ENCODE measurements around the gene TECTA. TPM values are rescaled to one million over a fixed set of nuclear protein-coding genes. Genes with fewer than 3 reads are reported as not detected.
"Not testable (repeated sequence)": the region's sequence is repeated elsewhere in the genome, so short reads cannot be mapped to it uniquely, and the experiment has no call there.

Gene TECTA
- total RNA-seq, 1 donor = 0.81 TPM

DNA sequence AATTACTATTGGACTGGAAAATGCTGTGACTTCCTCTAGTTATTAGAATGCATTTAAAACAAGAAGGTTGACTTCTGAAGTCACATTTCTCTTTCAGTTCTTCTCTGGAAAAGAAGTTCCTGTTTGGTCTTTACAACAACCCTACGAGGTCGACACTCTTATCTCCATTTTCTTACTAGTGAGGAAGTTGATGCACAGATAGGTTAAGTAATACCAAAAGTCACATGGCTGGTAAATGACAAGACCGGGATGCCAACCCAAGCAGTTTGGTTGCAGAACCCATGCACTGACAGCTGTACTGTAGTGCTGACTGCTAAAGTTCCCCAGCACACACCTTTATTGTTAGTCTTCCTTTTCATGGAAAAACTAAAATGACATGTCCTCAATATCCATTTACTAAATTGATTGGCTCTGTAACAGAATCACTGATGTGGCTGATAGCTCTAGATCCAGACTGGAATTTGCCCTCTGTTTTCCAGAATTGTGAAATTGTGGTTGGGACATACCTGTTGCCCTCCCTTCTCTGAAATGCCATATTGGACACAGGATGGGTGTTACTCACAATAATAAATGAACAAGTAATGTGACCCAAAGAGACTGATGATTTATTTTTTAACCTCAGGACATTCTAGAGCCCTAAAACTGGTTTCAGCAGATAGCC is 9.4 kb upstream of the TECTA start:
- DNase-seq (ENCODE audit: low read depth in 2 of 3, low spot score in 2 of 3) = peak in 2 of 3 donors; percentile 7 to 37

DNA sequence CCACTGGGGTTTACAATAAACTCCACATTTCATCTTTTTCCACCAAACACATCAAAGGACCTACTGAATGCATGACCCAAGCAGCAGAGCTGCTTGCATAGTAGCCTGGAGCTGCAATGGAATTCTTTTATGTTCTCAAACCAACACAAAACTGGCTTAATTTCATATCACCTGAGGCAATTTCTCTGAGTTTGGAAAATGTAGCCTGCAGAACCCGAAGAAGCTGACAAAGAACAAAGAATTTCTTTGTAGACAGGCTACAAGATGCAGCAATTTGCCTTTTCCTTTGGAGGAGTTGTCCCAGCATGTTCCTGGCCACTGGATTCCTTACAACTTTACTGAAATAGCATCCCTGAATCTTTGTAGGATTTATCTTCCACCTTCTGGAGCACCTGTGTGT is 5.5 kb upstream of the TECTA start:
- DNase-seq (ENCODE audit: low read depth in 2 of 3, low spot score in 2 of 3) = no peak

DNA sequence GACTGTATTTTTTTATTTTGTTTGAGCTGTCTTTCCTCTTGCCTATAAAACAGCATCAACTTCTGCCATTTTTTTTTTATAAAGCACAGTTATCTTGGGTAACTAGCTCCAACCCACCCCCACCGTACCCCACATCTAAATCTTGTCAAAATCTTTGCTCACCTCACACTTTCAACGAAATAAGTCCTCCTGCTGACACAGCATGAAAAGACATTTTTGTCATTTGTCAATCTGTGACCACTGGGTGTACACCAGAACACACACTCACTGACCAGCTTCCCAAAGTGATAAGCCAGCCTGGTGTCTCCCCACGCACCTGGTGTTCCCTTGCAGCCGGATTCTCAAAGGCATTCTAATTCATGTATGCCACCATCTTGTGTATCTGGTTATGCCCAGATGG is 1.7 kb upstream of the TECTA start:
- DNase-seq (ENCODE audit: low read depth in 2 of 3, low spot score in 2 of 3) = no peak

DNA sequence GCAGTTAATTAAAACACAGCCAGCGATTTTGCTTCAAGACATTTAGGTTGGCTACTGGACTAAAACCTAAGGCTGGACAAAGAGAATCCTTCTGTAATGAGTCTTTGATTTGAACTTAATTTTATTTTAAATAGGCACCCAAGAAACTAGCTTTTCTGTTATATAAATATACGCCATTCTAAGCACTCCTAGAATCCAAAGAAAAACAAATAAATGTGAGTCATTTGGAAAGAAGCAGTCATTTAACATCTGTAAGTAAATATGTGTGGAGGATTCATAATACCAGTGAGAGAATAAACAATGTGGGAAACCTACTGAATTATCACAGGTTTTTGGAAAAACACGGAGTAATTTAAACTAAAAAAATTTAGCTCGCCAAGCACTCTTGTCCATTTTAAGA is 1.2 kb upstream of the TECTA start:
- DNase-seq (ENCODE audit: low read depth in 2 of 3, low spot score in 2 of 3) = no peak

DNA sequence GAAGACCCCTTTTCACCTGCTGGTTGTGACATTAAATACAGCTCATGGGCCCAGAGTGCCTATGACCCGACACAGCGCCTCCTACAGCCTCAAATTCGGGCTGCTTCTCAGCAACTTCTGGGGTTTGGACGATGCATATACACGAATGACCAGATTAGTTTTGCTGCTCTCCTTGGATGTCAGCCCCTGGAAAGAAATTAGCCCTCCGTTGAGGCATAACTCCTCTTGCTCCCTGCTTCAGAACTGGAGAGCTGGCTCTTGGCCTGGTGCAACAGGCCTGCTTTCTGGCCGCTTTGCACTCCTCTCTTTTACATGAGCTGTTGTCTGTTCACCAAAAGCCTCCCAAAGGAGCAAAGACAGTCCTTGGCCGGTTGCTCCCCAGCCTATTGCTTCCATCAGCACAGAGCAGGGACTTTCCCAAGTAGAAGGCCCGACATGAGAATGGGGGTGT is 3.3 kb downstream of the TECTA start:
- no peak for DNase-seq (ENCODE audit: low read depth in 2 of 3, low spot score in 2 of 3)

DNA sequence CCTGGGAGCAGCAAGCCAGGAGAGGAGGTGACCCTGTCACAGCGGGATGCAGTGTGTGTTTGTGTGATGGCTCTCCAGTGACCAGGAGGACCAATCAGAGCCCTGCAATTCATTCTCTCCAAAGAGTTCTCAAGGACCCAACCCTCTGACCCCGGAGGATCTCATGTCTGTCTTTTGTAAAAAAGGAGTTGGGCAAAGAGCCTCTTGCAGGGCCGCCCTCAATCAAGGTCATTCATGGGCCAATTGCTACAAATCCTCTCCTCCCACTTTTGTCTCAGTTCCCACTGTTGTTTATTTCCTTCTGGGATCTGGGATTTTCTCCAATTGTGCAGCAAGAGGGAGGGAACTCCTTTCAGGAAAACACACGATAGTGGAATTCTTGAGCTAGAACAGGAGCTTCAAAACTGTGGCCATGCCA is 4.0 kb downstream of the TECTA start:
- no peak for DNase-seq (ENCODE audit: low read depth in 2 of 3, low spot score in 2 of 3)

DNA sequence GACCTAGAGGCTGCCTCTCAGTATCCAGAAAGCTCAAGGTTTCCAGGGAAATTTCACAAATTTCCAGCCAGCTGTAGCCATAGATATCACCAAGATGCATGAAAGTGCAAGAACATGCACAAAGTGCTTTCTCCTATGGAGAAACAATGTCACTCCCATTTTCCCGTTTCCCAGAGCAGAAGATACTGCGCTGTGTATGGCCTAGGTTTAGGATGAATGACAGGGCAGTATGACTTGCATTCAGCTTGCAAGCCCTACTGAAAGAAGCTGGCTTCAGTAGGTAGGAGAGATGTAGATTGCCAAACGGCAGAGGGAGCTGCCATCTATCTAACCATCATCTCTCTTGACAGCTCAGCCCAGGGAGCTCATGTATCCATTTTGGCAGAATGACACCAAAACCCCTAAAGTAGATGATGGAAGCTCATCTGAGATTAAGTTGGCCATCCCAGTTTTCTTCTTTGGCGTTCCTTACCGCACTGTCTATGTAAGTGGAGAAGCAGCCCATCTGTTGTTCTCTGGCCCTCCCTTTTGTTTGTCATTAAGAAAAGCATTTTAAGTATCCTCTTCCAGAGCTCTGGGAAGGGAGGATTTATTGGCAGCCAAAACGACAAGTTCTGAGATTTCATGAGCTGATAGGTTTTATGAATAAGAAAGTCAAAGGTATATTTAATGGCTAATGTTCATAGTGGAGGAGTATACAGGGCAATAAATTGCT is 4.6 kb downstream of the TECTA start:
- no peak for DNase-seq (ENCODE audit: low read depth in 2 of 3, low spot score in 2 of 3)

DNA sequence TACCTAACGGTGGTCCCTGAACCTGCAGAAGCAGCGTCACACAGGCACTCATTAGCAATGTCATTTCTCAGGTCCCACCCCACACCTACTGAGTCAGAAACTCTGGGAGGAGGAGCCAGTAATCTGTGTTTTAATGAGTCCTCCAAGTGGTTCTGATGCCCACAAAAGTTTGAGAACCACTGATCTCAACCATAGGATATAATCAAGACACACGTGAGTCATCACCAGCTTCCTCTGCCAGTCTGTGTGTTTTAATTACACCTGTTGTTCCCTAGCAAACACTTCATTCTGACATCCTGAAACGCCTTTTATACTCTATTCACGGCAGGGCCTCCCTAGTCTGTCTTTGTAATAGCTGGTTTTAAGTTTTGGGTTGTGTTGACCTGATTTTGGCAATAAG is 5.8 kb downstream of the TECTA start:
- peak in 1 of 3 donors; percentile 6 for DNase-seq (ENCODE audit: low read depth in 2 of 3, low spot score in 2 of 3)

DNA sequence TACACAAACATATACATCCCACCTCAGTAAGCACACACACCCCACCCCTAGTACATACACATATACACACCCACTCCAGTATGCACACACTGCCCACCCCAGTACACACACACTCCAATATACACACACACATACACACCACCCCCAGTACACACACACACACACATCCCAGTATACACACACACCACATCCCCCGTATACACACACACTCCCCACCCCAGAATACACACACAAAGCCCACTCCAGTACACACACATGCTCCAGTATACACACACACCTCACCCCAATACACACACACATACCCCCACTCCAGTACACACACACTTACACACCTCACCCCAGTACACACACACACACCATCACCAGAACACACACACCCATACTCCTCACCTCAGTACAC is 7.4 kb downstream of the TECTA start:
- no peak for DNase-seq (ENCODE audit: low read depth in 2 of 3, low spot score in 2 of 3)

DNA sequence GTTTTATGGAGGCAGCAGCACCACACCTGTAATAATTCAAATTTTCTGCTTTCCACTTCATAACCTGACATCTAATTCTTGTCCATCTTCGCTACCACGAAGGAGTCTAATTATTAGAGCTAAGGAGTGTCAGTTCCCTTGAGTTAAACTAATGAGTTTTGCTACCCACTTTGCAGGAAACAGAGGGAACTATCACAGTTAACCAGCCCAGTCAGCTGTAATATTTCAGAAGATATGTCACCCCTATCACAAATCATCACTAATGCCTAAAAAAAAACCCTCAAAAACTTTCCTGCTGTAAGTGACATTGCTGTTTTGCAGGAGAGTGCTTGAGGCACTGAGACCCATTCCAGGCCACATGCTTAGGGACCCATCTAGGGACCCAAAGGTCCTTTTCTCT is 8.4 kb downstream of the TECTA start:
- DNase-seq (ENCODE audit: low read depth in 2 of 3, low spot score in 2 of 3) = peak in 2 of 3 donors; percentile 9 to 55

DNA sequence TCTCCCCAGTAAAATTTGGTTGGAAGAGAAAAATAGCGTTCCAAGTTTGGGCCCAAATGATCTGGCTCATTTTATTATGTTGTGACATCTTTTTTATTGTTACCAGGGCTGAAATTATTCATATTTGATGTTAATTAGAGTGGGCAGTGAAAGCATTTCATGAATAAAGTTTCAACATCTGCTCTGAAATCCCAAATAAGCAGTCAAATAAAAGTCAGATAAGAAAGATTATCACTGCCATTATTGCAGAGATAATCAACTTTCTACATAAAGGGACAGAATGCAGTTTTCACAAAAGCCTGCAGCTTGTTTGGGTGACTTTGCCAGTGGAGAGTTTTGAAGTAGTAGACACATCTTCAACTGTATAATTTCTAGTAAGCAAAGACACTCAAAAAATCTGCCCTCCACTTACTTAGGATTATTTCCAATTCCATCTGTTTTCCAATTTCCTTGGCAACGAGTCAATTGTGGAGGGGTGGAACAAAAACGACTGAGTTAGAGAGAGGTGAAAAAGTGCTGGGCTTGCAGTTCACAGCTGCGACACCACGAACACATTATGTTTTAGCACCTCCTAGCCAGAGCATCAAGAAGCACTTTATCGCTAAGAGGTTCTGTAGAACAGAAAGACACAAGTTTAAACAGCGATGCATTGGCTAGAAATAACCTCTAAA is 9.0 kb downstream of the TECTA start:
- no peak for DNase-seq (ENCODE audit: low read depth in 2 of 3, low spot score in 2 of 3)

DNA sequence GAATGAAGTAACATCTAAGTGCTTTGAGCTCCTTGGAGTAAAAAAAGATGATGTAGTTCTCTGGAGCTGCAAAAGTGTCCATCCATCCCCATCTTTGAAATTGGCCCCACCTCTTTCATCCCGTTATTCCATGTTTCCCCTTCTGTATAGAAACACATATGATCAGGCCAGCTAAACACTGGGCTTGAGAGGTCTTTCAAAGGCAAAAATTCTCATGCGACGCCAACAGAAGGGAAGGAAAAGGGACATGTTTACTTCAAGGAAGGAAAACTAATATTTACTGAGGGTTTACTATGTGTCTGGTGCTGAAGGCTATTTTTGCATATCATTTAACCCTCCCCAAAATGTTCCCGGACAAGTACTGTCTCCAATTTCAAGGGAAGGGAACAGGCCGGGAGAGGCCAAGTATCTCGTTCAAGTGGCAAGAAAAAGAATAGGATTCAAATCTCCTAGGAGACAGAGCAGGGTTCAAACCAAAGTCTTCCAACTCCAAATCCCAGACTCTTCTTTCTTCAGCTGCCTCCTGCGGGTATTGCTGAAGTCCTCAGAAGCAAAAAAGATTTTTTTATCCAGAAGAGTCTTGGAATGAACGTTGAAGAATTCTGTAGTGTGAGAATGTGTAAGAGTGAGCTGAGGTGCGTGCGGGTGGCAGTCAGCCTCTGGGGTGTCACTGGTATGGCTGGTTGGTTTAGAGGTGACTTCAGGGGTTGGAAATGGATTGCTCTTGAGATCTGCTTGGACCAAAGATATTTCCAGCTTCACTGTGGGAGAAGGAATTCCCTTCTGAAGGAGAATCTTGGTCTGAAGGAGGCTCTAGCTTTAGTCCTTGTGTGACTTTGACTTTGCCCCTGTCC is 10.1 kb downstream of the TECTA start:
- DNase-seq (ENCODE audit: low read depth in 2 of 3, low spot score in 2 of 3) = no peak

DNA sequence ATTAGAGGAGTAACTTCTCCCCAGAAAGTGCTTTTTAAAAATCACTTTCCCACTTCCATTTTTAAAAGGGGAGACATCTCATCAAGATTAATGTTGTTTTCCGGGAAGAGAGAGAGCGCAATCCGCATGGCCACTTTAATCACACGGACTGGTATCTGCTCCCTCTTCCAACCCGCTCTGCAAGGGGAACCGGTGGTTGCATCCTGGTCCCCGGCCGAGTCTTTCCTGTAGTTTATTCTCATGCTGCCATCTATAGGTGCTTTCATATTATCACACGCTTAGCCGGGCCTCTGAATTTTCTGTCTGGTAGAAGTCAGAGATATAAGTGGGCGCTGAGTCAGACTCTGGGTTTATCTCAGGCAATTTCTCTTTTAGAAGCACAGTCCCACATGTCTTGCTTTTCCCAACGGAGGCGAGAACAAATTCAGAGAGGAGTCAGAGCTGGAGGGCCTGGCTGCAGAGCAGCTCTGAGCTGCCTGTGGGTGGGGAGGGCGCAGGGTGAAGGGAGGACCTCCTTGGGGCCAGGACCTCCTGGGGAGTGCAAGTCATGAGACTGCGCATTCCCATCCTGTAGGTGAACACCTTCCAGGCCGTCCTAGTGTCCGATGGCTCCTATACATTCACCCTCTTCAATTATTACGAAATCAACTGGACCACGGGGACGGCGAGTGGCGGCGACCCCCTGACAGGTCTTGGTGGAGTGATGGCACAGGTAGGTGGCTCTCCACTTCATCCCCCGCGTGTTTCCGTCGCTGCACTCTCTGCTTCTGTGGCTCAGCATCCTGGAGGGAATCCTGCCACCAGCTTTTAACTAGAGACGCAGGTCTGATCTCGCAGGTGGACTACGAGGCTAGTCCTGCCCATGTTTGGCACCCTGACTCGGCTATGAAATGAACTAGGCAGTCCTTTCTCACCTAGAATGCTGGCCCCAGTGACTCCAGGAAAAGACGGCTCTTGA is 11.7 kb downstream of the TECTA start:
- peak in 2 of 3 donors; percentile 58 to 70 for DNase-seq (ENCODE audit: low read depth in 2 of 3, low spot score in 2 of 3)

DNA sequence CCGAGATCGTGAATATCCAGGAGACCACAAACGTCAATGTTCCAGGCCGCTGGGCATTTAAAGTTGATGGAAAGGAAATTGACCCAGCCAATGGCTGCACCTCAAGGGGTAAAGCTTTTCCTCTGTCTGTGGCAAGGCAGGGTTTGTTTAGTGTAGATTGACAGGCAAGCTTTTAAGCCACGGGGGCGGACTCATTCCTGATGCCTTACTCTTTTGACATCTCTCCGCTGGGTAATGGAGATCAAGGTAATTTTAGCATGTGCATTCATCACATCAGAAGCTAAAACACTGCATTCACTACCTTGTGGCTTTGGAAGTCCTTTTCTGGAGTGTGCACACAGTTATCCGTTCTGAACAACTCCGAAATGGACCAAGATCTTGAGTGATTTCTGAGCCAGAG is 12.6 kb downstream of the TECTA start:
- no peak for DNase-seq (ENCODE audit: low read depth in 2 of 3, low spot score in 2 of 3)

DNA sequence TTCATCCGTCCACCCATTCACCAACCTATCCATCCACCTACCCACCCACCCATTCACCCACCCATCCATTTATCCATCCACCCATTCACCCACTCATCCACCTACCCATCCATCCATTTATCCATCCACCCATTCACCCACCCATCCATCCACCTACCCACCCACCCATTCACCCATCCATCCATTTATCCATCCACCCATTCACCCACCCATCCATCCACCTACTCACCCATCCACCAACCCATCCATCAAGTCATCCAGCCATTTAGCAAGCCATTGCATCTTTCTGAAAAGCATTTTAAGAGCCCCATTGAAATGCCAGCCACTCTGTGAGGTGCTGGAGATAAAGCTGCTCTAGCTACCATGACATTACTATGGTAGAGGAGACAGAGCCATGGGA is 14.0 kb downstream of the TECTA start:
- not testable (repeated sequence) for DNase-seq (ENCODE audit: low read depth in 2 of 3, low spot score in 2 of 3)

DNA sequence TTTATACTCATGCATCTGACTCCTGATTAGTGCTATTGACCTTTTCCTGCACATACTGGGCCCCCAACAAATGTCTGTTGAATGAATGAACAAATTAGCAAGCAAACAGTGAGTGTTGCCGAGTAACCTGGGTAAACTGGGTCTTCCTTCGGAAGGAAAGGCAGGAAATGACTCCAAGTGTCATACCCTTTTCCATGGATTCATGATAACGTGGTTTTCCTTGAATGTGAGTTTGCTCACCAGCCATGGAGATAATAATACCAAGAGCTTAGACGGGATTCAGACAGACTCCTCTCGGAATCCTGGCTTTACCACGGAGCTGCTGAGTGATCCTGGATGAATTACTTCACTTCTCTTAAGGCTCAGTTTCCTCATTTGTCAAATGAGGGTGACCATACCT is 16.7 kb downstream of the TECTA start:
- DNase-seq (ENCODE audit: low read depth in 2 of 3, low spot score in 2 of 3) = no peak

DNA sequence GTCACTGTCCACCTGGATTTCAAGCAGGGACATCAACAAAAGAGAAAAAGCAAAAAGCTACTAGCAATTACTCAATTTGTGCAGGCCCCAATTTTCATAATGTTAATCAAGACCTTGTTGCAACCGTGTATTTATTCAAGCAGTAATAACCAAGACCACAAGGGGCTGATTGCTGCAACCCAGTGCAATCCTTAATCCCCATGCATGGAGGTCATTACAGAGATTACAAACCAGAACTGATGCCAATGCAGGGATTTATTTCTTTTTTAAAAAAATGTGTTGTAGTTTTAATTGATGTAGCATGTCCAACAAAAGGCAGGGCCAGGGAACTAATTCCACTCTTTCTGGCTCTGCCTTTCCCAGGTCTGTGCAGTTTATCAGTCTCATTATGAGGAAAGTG is 18.4 kb downstream of the TECTA start:
- DNase-seq (ENCODE audit: low read depth in 2 of 3, low spot score in 2 of 3) = no peak

DNA sequence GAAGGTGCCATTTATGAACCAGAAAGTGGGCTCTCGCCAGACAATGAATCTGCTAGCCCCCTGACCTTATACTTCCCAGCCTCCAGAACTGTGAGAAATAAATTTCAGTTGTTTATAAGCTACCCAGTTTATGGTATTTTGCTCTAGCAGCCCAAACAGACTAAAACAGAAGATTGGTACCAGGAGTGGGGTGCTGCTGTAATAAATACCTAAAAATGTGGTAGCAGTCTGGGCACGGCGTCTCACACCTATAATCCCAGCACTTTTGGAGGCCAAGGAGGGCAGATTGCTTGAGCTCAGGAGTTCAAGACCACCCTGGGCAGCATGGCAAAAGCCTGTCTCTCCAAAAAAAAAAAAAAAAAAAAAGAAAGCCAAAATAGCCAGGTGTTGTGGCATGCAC is 21.3 kb downstream of the TECTA start:
- no peak for DNase-seq (ENCODE audit: low read depth in 2 of 3, low spot score in 2 of 3)

DNA sequence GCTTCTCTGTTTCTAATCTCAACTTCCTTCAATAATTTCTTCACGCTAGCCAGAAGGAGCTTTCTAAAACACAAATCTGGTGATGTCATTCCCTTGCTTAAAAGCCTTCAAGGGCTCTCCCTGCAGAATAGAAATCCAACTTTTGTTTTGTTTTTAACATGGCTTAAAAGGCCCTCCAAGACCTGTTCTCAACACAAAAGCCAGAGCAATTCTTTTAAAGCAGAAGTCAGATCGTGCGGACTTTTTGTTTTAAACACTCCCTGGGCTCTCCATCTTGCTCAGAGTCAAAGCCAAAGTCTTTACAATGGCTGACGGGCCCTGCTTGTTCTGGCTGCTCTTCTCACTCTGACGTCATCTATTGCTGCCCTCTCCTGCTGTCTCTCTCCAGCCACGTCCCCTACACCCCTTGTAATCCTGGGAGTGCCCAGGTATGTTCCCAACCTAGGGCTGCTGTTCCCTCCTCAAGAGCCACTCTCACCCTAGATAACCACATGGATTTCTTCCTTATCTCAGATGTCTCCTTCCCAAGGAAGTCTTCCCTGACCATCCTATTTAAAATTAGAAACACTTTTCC is 22.5 kb downstream of the TECTA start:
- no peak for DNase-seq (ENCODE audit: low read depth in 2 of 3, low spot score in 2 of 3)

DNA sequence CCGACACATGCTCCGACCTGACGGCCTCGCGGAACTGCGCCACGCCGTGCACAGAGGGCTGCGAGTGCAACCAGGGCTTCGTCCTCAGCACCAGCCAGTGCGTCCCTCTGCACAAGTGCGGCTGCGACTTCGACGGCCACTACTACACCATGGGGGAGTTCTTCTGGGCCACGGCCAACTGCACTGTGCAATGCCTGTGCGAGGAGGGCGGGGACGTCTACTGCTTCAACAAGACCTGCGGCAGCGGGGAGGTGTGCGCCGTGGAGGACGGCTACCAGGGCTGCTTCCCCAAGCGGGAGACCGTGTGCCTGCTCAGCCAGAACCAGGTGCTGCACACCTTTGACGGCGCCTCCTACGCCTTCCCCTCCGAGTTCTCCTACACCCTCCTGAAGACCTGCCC is 26.8 kb downstream of the TECTA start:
- DNase-seq (ENCODE audit: low read depth in 2 of 3, low spot score in 2 of 3) = no peak
